Lower leg skin (tissue), 3 donors: ENCODE results near the gene RAD51B.

Source experiments
- POLR2A ChIP-seq, 2 donors: fragments of 450-650 bp; IDR thresholded peaks; one replicate each; pipeline ENCODE4 v1.6.1; 2016 to 2017; ENCODE audit warnings: antibody characterized with exemption in 2 of 2, mild to moderate bottlenecking in 1 of 2, moderate library complexity in 1 of 2
- TF ChIP-seq, protein P1 (sequence below), 3 donors: fragments of 450-650 bp; IDR thresholded peaks; one replicate each; pipeline ENCODE4 v1.5.1; 2016; ENCODE audit warnings: antibody characterized with exemption in 3 of 3, mild to moderate bottlenecking in 3 of 3, moderate library complexity in 2 of 3

- TF ChIP-seq, protein P1, sequence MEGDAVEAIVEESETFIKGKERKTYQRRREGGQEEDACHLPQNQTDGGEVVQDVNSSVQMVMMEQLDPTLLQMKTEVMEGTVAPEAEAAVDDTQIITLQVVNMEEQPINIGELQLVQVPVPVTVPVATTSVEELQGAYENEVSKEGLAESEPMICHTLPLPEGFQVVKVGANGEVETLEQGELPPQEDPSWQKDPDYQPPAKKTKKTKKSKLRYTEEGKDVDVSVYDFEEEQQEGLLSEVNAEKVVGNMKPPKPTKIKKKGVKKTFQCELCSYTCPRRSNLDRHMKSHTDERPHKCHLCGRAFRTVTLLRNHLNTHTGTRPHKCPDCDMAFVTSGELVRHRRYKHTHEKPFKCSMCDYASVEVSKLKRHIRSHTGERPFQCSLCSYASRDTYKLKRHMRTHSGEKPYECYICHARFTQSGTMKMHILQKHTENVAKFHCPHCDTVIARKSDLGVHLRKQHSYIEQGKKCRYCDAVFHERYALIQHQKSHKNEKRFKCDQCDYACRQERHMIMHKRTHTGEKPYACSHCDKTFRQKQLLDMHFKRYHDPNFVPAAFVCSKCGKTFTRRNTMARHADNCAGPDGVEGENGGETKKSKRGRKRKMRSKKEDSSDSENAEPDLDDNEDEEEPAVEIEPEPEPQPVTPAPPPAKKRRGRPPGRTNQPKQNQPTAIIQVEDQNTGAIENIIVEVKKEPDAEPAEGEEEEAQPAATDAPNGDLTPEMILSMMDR (IDR thresholded peaks at IDR 0.05), result no peak
- TF ChIP-seq POLR2A (IDR thresholded peaks at IDR 0.05), result no peak
These were observed 904.3 kb downstream of the RAD51B start for GRCh38 chr14:68723808-68724268.
